Fibroblast of skin of right quadriceps (primary cell): ENCODE measurements around the gene TOP1.
A peak's percentile ranks its signal among the peaks of the same experiment; 100 is the strongest.

Source experiments
- DNase-seq: peaks from one replicate; pipeline ENCODE4 v3.0.0-alpha.2; 2013

The TOP1 gene

DNA sequence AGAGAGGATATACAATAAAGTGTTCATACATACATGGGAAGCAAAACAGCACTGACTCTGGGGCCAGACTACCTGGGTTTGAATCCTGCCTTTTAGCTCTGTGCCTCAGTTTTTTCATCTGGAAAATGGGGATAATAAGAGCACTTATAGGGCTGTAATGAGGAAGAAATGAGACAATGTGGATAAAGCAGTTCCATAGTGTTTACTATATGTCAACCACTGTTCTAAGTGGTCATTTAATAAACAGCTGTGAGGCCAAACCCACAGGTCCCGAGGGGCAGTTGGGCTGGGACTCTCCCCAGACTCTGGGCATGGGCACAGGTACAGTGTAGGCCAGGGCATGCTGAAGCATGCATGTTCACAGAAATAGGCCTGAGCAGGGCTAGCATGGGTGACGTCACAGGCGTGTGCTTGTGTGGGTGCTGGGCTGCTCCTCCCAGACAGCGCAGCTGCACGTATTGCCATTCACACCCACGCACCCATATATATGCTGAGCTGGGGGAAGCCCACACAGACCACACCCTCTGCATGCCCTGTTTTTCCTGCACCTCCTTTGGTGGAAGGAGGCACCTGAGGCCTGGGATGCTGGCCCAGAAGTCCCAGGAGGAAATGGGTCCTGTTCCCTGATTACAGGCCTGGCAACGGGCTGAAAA lies 105.2 kb downstream of the TOP1 start:
- no peak for DNase-seq

DNA sequence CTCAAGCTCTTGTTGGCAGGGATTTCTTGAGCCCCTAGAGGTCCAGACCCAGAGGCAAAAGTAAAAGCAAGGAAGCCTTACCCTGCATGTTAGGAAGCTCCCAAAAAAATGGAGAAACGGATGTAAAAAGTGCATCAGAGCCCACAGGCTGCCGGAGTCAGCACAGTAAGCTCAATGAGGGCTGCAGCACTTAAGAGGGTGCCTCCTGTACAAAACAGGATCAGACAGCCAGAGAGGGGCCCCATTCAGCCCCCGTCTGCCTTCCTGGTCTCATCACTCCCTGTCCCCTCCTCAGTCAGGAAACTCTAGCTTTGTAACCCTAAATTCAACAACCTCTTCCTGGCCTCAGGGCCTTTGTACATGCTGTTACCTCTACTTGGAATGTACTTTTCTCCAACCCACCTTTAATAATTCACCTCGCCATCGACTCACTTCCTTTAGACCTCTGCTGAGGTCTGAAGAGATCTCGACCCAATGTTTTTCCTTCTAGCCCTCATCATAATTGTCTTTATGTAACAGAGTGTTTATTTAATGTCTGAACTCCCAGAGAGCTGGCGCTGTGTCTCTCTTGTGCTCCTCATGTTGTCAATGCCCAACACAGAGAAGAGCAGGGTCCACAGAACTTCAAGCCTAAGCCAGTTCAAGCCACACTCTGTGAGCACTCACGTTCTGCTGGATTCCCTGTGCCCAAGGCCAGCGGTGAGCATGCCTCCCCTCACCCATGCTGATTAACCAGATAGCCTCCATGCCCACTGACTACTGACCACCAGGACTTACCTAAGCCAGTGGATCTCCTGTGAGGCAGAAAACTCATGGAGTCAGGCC lies 106.0 kb downstream of the TOP1 start:
- no peak for DNase-seq

DNA sequence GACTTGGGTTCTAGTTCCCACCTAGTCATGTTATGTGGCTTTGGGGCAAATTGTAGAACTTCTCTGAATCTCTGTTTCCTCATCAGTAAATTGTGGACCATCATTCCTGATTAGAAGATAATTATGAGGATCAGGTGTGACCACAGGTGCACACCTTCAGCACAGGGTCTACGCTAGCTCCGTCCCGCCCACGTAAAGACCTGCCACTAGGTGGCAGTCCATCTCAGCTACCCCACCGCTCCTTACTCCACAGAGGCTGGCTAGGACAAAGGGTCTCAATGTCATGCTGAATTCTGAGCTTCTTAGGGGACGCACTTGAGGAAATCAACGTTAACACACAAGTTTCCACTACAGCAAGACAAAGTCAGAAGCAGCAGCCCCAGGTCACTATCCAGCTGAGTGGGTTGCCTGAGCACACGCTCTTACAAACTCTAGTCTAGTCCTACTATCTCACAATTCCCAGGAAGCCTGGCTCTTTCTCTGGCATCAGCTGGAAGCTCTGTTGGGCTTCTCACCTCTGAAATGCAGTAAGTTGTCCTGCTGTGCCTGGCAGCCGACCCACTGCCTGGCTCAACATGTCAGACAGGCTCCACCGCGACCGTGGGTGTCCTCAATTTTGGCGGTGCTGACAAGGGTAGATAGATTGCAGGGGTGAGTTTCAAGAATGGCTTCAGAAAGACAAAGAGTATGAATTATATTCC lies 106.7 kb downstream of the TOP1 start:
- no peak for DNase-seq

DNA sequence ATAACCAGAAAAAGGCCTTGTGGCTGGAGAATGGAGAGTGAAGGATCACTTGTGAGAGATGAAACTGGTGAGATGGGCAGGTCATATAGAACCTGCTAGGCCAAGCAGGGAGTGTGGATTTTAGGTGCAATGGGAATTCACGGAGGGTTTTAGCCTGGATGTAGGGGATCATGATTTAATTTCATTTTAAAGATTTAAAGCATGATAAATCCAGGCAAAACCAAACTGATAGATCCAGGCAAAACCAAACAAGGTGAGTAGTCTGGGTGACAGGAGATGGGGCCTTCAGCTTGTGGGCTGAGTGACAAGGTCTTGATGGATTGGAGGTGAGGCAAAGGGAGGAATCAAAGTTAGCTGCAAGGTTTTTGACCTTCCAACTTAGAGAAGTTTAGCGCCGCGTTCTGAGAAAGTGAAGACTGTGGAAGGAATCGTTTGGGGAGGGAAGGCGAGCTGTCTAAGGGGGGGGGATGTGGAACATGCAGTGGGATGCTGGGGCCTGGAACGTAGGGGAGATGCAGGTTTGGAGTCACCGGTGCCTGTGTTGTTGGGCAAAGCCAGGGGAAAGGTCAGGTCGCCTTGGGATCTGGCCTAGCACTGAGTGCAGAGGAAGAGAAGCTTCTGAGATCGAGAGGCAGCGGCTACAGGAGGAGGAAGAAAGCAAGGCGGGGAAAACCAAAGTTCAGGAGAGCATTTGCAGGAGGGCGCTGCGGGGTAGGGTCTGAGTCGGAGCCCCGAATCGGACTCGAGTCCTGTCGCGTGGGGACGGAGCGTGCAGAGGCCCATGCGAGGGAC lies 107.5 kb downstream of the TOP1 start:
- DNase-seq: no peak

DNA sequence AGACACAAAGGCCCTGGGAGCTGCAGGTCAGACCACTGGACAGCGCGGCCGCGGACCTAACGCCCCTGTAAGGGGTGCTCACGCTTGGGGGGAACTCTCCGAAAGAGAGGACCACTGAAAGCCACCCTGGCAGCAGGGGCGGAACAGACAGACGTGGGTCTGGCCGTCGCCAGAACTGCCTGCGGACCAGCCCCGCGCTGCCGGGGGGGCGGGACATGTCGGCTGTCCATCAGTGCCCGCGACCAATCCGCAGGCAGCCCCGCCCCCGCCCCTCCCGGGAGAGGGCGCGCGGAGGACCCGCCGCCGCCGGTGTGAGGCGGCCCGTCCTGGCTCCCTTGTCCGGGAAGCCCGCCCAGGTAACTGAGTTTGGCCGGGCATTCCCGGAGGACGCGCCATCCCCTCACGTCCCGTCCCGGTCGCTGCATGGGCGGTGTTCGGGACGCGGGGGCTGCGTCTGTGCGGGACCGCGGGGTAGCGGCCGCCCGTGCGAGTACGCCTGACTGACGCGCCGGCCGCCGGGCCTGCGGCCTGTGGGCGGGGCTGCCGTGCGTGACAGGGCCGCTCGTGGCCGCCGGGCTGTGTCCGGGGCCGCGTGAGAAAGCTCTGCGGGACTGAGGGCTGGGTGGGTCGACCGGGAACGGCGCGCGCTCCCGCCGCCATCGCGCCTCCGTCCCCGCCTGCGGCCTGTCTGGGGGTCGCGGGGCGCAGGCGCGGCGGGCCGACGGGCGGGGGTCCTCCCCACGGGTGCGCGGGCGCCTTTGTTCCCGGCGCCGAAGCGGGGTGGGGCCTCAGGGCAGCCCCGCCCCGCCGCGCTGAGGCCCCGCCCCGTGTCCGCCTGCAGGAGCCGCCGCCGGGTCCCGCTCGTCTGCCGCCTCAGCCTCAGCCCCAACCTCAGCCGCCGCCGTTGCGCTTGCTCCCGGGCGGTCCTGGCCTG lies 108.3 kb downstream of the TOP1 start, which contains the start of gene PLCG1:
Gene PLCG1, plus strand, starts transcription at position 864 of the 934 bp plus-strand sequence. CDS start 99 bp downstream, outside the sequence.
- DNase-seq: peak; percentile 84

DNA sequence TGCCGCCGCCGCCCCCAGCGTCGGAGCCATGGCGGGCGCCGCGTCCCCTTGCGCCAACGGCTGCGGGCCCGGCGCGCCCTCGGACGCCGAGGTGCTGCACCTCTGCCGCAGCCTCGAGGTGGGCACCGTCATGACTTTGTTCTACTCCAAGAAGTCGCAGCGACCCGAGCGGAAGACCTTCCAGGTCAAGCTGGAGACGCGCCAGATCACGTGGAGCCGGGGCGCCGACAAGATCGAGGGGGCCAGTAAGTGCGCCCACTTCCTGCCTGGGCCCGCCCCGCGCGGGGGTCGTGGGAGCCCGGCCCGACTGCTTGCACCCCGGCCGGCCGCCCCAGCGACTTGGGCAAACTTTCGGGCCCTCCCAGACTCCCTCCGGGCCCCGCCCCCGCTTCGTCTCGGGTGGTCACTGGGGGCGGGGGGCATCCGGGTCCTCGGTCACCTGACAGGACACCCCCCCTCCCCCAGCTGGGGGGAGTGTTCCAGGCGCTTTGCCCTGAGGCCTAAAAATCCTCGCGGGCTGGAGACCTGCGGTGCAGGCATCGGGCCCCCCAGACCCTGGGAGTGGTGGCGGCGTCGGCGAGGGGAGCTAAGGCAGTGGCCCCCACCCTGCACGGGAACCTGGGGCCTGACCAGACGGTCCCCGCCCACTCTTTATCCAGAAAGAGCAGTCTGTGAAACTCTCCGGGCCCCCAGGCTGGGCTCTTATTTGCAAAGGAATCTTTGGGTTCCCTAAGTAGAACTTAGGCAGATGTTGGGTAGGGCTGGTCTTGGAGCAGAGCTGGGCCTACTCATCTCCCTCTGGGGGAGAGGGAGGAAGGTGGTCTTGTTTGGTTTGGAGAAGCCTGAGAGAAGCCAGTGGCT lies 109.2 kb downstream of the TOP1 start:
- peak; percentile 80 for DNase-seq

DNA sequence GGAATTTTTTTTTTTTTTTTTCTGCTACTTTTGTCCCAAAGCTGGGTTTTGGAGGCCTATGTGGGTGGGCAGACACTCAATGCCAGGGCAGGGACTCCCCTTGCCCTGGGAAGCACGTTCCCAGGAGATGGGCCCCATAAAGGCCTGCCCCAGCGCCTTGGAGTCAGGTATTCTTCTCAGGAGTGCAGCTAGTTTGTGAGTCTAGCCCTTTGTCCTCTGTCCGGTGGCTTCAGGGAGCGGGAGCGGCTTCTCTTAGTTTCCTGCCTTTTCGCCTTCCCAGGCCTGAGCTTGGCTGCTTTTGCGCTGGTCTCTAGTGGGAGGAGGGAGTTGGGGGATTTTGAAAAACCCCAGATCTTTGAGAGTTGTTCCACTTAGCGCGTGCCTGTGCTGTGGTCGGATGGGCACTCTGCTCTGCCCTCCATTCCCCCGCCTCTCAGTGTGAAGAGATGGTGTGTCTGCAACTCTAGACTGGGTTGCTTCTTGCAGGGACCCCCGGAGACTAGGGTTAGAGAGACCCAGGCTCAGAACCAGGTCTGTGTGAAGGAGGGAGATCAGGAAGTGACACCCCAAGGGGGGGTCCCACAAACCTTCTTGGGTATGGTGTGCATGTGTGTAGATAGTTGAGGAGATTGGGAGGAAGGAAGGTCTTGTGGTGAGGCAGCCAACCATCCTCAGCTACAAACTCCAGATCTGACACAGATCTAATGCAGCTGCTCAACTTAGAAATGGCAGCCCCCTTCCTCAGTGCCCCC lies 110.0 kb downstream of the TOP1 start:
- no peak for DNase-seq

DNA sequence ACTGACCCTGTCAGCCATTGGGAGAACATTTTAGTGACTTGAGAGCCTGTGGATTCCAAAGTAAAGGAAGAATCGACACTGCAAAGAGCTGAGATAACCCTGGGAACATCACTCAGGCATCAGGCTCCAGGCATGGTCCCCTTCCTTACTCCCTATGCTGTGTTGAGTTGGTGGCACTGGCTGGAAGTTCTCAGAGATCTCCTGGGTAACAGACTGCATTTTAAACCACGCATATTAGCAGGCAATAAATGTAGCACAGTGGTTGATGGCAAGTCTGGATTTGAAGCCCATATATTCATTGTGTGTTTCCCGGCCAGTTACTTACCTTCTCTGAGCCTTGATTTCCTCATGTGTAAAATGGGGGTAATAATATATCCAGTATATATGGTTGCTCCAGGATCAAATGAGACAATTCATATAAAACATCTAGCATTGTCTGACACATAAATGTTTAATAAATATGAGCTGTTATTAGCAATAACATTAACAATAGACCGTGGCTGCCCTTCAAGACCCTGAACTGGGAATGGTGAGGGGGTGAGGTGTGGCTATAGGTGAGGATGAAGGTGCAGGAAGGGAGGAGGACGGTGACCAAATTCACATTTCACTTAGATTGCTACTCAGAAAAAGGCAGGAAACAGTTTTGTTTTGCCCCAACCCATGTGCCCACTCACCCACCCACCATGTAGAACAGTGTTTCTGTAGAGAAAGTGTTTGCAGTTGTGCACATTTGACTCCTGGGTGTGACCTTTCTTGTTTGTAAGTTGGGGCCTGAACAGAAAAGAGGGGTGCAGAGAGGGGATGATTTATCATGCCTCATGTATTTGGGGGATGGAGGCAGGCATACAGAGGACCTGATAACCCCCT lies 110.8 kb downstream of the TOP1 start:
- no peak for DNase-seq

DNA sequence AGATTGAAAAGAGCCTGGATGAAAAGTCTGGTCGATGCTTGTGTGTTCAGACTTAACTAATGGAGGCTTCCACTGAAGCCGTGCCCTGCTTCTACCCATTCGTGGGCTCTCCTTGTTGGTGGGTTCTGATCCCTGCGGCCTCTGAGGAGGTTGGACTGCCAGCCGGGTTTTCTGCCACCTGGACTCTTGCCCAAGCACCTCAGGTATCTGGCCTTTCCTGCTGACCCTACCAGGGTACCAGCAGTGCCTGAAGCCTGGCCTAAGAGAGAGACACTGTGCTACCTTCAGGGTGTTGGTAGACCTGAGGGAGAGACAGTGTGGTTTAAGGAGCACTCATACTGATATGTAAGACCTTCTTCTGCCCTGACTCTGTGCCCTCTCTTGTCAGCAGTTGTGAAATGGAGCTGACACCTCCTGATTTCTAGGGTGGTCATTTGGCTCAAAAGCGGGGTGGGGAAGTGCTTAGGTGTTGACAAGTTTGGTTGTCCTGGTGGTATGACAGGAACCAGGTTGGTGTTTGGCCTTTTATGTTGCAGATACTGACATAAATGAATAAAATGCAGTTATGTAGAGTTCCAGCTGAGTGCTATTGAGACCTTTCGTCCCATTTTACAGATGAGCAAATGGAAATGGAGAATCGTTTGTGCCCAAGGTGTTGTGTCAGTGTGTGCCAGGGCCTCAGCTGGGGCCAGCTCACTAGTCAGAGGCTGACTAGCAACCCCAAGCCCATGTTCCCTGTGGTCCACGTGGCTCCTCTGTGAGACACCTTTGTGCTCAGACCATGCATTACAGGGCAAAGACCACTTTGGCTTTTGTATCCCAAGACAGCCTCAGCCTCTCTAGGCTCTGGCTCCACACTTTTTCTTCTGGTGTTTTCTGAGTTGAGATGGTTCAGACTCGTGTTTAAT lies 111.9 kb downstream of the TOP1 start:
- DNase-seq: no peak

DNA sequence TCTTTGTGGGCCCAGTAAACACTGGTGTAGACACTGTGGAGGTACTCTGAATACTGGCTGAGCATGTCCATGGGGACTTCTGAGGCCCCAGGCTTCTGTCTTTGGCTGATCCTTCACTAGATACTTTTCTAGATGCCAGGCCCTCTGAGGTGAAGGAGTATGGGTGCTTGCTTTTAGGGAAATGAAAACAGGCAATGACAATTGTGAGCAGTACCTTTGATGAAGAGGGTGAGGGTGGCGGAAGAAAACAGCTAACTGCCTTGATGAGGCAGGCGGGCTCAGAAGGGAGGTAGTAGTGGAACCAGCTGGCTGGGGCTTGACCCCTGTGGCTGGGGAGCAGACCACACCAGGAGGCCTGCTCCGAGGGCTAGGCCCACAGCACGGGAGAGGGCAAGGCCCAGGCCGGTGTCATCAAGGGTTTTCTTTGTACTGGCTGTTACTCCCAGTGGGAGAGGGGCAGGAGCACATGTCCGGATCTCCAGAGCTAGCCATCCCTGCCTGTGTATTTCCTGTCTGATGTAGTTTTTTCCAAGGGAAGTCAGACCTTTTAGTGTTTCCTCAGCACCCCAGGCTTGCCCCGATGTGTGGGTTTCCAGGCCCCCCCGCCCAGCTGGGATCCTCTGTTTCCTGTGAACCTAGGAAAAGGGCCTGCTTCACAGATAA lies 112.7 kb downstream of the TOP1 start:
- no peak for DNase-seq

DNA sequence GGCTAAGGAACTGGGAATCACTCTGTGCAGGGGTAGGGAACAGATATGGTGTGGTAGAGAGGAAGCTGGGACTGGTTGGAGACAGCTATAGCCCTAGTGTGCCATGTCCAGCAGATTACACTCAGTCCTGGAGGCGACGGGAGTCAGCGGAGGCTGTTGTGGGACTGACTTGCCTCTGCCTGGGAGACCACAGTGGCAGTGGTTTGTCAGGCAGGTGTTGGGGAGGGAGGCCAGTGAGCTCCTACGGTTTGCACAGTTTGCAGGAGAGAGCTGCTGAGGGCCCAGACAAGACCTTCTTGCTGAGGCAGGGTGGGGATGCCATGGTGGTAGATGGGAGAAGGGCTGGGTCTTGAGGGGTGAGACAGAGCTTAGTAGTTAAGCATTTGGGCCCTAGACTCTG lies 113.6 kb downstream of the TOP1 start:
- no peak for DNase-seq

DNA sequence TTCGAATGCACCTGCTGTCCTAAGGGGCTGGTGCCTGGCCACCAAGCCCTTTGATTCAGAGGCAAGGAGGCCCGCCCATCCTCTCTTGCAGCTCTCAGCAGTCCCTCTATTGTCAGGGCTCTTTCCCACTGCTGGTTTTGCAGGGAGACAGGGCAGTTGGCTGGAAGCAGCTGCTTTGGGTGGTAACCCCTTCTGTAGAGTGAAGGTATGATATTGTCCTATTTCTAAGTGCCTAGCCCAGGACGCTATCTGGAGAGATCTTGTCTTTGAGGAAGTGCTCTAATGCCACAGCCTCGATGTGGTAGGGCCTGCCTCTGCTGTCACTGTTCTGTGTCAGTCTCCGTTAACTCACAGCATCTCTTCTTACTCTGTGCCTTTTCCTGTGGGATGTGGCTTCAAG lies 114.3 kb downstream of the TOP1 start:
- DNase-seq: no peak

DNA sequence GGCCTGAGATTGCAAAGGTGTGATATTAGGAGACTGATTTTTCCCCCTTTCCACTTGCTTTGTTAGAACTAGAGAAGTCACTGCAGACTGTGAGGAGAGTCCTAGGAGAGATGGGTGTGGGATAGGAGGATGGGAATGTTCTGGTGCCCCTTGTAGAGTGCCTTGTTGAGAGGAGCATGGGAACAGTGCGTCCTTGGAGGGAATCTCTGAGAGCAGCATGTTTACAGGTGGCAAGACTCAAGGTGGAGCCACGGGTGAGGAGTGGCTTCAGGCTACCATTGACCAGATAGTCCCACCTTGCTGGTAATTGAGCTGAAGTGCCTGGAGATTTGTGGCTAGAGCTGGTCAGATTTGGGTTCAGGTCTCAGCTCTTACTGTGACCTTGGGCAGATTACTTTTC lies 114.7 kb downstream of the TOP1 start:
- no peak for DNase-seq

DNA sequence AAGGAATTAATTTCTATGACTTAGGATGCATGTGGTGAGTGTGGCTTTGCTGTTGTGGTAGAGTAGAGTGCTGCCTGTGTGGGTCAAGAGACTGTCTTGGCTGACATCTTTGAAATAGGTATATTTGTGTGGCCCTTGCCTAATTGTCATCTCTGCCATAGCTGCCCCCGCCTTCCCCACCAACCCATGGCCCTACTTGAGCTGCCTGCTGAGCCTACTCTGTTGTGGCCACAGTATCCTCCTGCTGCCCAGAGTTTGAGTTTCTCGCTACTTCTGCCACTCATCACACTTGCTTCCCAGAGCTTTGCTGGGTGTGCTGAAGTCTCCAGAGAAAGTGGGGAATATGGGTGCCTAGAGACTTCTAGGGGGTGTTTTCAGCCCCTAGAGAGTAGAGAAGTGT lies 116.7 kb downstream of the TOP1 start:
- DNase-seq: no peak

DNA sequence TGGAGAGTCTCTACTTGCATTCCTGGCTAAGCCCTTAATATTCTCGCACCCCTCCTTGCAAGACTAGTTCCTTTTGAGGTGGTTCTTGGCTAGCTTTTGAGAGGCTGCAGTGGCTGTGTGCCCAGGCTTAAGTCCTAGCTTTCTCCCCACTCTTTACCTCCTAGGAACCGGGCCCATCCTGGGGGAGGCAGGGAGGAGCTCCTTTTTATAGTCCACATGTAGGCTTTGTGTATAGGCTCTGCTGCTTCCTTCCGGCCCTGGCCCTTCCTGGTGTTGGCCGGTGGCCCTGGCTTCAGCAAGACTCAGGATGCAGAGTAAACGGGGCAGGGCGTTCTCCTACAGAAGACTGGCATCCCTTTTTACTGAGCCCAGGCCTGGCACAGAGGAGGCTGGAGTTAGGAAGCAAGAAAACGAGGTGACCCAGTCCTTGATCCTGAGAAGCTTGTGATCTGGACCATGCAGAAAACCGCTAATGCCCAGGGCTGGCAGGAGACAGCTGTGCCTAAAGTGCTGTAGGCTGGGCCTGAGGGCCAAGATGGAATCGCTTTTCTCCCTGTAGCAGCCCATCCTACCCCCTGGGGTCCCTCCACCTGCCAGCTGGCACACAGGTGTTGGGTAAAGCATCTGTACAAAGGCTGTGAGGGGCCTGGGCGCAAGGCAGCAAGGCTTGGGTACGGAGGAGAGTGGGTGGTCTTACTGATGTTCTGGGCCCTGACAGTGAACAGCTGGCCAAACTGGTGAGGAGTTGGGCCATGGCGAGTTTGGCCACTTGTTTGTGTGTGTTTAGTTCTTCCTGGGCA lies 117.4 kb downstream of the TOP1 start:
- no peak for DNase-seq

DNA sequence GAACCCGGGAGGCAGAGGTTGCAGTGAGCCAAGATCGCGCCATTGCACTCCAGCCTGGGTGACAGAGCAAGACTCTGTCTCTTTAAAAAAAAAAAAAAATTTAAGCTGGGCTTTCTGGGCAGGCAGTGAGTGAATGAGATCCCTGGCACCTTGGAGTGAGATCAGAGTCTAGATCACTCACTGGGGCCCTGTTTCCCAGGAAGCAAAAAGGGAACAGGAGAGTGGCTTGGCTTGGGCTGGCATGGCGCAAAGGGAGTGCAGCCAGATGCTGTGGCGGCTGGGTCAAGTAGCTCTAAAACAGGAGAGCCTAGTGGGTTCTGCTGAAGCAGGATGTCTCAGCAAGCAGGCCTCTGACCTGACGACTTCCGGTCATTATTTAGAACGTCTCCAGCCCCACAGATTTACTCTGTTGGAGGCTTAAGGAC lies 119.2 kb downstream of the TOP1 start:
- no peak for DNase-seq
